ENCODE measurements around the gene RNF103. TPM values are rescaled to one million over a fixed set of nuclear protein-coding genes. Genes with fewer than 3 reads are reported as not detected.

RNF103 gene
- total RNA-seq: 9.3 and 20.0 TPM in 2 replicates

GRCh38 chr2:86623494-86624266 is at the start of gene RNF103:
Gene RNF103, minus strand, starts transcription at chr2:86623865. Its CDS starts 979 bp downstream, at chr2:86622886.

GRCh38 chr2:86562922-86563649 is 60.6 kb downstream of the RNF103 start, which contains the start of gene CHMP3:
Gene CHMP3, minus strand, starts transcription at chr2:86563443. Its CDS starts 95 bp downstream, at chr2:86563348.

Other genes starting within 250 kb of the RNF103 start
- gene KDM3A, start 182.5 kb downstream of the RNF103 start, total RNA-seq: 8.1 and 13.6 TPM in 2 replicates
- gene CHMP3, start 60.4 kb downstream of the RNF103 start, total RNA-seq: 28.2 and 36.3 TPM in 2 replicates
- 11.9 and 27.6 TPM in 2 replicates for gene RMND5A, start 96.4 kb upstream of the RNF103 start, total RNA-seq
- not detected in 2 replicates for gene CD8A, start 167.0 kb upstream of the RNF103 start, total RNA-seq
- gene CD8B, start 238.0 kb upstream of the RNF103 start, total RNA-seq: not detected in 2 replicates

Data from mesangial cell (primary cell).